Neural crest cell (in vitro differentiated cells): ENCODE measurements around the gene RGS7. TPM values are rescaled to one million over a fixed set of nuclear protein-coding genes. Genes with fewer than 3 reads are reported as not detected.

ENCODE experiments used
- DNase-seq: peaks from one replicate; pipeline ENCODE4 v3.0.0; 2021; ENCODE audit warnings: low read depth, mixed read lengths, low spot score
- H3K27ac Mint-ChIP-seq: one replicate; pipeline ENCODE4 v1.8.0; 2021; ENCODE audit warnings: mild to moderate bottlenecking, mixed read lengths; ENCODE audit not compliant: unreplicated experiment
- H3K27me3 Mint-ChIP-seq: 2 replicates; pipeline ENCODE4 v1.8.0; 2021; ENCODE audit warnings: low read depth, mild to moderate bottlenecking, mixed read lengths
- H3K36me3 Mint-ChIP-seq: 2 replicates; pipeline ENCODE4 v1.8.0; 2021; ENCODE audit warnings: low read depth, mild to moderate bottlenecking, mixed read lengths
- H3K4me1 Mint-ChIP-seq: 2 replicates; pipeline ENCODE4 v1.8.0; 2021; ENCODE audit warnings: mixed read lengths
- H3K4me3 Mint-ChIP-seq: one replicate; pipeline ENCODE4 v1.8.0; 2021; ENCODE audit warnings: mild to moderate bottlenecking, mixed read lengths
- H3K9me3 Mint-ChIP-seq: 2 replicates; pipeline ENCODE4 v1.8.0; 2021; ENCODE audit warnings: mixed read lengths
- CTCF ChIP-seq: fragments of 200-600 bp; sonication (generic); conservative IDR thresholded peaks from 2 replicates; pipeline ENCODE4 v1.5.0; 2021; ENCODE audit warnings: antibody characterized with exemption, mild to moderate bottlenecking
- total RNA-seq: library from RNA; stranded (reverse); gene quantifications from 2 replicates; pipeline ENCODE4 v1.2.1, GENCODE V29; 2021

RGS7 gene
- total RNA-seq, 1 donor from 2014 or later: 0.65 TPM

DNA sequence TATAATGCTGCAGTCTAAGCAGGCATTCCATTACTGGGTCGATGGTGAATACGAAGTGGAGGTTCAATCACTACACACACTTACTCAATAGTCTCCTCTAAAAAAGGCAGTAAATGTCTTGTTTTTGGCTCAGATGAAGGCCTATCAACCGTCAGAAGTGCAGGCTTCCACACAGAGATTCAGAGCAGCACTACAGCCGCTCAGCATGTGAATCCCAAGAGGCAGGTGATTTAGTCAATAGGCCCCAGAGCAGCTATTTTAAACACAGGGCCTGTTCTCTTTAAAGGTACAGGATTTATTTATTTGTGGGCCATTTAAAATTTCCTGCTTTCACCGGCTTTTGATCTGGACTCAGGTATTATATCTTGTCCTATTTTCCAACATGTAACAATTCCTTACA is 293.7 kb downstream of the RGS7 start:
- Mint-ChIP-seq H3K4me3 (no peak overlapping the region), H3K27me3 (no peaks in the 10 kb centered on the region), H3K9me3 (no peaks in the 10 kb centered on the region), H3K4me1 (no peaks in the 10 kb centered on the region), H3K36me3 (no peaks in the 10 kb centered on the region), H3K27ac (no peak overlapping the region)
- DNase-seq: no peak
- no peak for TF ChIP-seq CTCF

GRCh38 chr1:241061062-241061461 is 295.9 kb downstream of the RGS7 start:
- no peak for TF ChIP-seq CTCF
- Mint-ChIP-seq H3K36me3 (no peaks in the 10 kb centered on the region), H3K9me3 (no peaks in the 10 kb centered on the region), H3K27me3 (no peaks in the 10 kb centered on the region), H3K4me1 (no peaks in the 10 kb centered on the region), H3K4me3 (no peak overlapping the region), H3K27ac (no peak overlapping the region)
- DNase-seq: no peak

- Mint-ChIP-seq H3K4me3 (no peak overlapping the region), H3K36me3 (no peaks in the 10 kb centered on the region), H3K27ac (no peak overlapping the region), H3K4me1 (no peaks in the 10 kb centered on the region), H3K27me3 (no peaks in the 10 kb centered on the region), H3K9me3 (peaks cover 2% of the 10 kb centered on the region)
- TF ChIP-seq CTCF: no peak
- DNase-seq: no peak
Measured at GRCh38 chr1:241048622-241049021, 308.4 kb downstream of the RGS7 start.

GRCh38 chr1:241045659-241046058 is 311.3 kb downstream of the RGS7 start:
- Mint-ChIP-seq H3K4me3 (no peak overlapping the region), H3K27me3 (no peaks in the 10 kb centered on the region), H3K27ac (no peak overlapping the region), H3K9me3 (peaks cover 2% of the 10 kb centered on the region), H3K4me1 (no peaks in the 10 kb centered on the region), H3K36me3 (no peaks in the 10 kb centered on the region)
- TF ChIP-seq CTCF: no peak
- no peak for DNase-seq

DNA sequence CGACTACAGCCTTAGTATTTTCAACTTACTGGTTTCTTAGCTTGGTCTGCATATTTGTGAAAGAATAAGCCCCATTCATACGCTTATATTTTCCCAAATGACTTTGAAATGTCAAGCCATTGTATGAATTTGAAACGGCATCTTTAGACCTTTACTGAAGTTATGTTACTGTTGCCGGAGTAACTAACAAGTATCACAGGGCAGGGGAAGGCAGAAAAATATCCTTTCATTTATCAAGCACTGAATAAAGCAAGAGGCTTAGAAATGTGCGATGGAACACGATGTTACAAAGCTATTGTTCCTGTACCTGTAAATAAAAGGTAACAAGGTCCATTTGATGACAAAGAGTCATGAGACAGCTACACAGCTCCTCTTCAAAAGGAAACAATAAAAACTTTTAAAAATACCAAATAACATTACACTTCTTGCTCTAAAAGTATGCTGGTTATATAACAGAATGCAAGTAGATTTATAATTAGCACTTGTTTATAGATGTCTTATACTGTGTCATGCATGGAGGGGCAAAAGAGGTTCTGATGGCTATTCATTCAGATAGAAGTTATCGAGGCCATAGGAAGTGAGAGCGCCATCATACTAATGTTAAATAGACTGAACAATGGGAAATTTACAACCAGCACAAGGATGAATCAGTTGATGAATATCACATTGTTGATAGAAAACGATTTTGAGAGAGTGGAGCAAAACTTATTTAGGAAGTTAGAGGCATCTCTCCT is 322.6 kb downstream of the RGS7 start:
- DNase-seq: no peak
- TF ChIP-seq CTCF: no peak
- Mint-ChIP-seq H3K27me3 (no peaks in the 10 kb centered on the region), H3K36me3 (no peaks in the 10 kb centered on the region), H3K4me1 (peaks cover 8% of the 10 kb centered on the region), H3K27ac (no peak overlapping the region), H3K4me3 (no peak overlapping the region), H3K9me3 (peaks cover 3% of the 10 kb centered on the region)
